Measurements from ENCODE around the gene SGCD. TPM values are rescaled to one million over a fixed set of nuclear protein-coding genes. Genes with fewer than 3 reads are reported as not detected.

Gene SGCD
- total RNA-seq, 1 experiment from 2014 or later = not detected

GRCh38 chr5:156778139-156778706 is 451.3 kb downstream of the SGCD start:
- ATAC-seq = no peak
- intact Hi-C loops (cut with micrococcal nuclease; ENCODE audit: unreplicated experiment) = no loop called here
- no peak for DNase-seq (ENCODE audit: low read depth, low spot score)
- TF ChIP-seq TCF7L2 (IDR thresholded peaks at IDR 0.05; ENCODE audit: low read depth, low read length) = no peak
- no peak for TF ChIP-seq POLR2AphosphoS5 (IDR thresholded peaks at IDR 0.05; ENCODE audit: low read depth, low read length)
- no peak for TF ChIP-seq CTCF (IDR thresholded peaks at IDR 0.05)
- TF ChIP-seq REST (IDR thresholded peaks at IDR 0.05; ENCODE audit: insufficient read depth in 1 of 2, low read depth in 2 of 2, low read length in 1 of 2) = no peak
- no peak for TF ChIP-seq SIN3A (IDR thresholded peaks at IDR 0.05; ENCODE audit: borderline replicate concordance, insufficient read depth, low read depth, low read length)
- BruUV-seq (replicated peaks) = no TSS peak
- in situ Hi-C loops (cut with HindIII; ENCODE audit: low pct_unique_long_range_greater_than_20kb, low sequenced_read_pairs) = no loop called here
- POLR2A ChIA-PET = no interaction called here
- Histone ChIP-seq H3K27me3 (ENCODE audit: control insufficient read depth, insufficient read depth, low read length) (no peaks in the 10 kb centered on the region), H3K9me3 (ENCODE audit: control insufficient read depth, insufficient read depth, low read depth, low read length) (no peaks in the 10 kb centered on the region), H3K4me3 (ENCODE audit: low read depth in 2 of 2, low read length in 2 of 2) (no peak overlapping the region), H3K36me3 (ENCODE audit: control insufficient read depth, insufficient read depth, low read length) (no peaks in the 10 kb centered on the region), H3K27ac (ENCODE audit: low read length) (no peak overlapping the region), H3K4me1 (ENCODE audit: control insufficient read depth, insufficient read depth, low read length) (no peaks in the 10 kb centered on the region)
- CTCF ChIA-PET = no interaction called here

- Histone ChIP-seq H3K4me1 (ENCODE audit: control insufficient read depth, insufficient read depth, low read length) (no peaks in the 10 kb centered on the region), H3K4me3 (ENCODE audit: low read depth in 2 of 2, low read length in 2 of 2) (no peak overlapping the region), H3K9me3 (ENCODE audit: control insufficient read depth, insufficient read depth, low read depth, low read length) (no peaks in the 10 kb centered on the region), H3K27me3 (ENCODE audit: control insufficient read depth, insufficient read depth, low read length) (no peaks in the 10 kb centered on the region), H3K27ac (ENCODE audit: low read length) (no peak overlapping the region), H3K36me3 (ENCODE audit: control insufficient read depth, insufficient read depth, low read length) (no peaks in the 10 kb centered on the region)
- no peak for DNase-seq (ENCODE audit: low read depth, low spot score)
- TF ChIP-seq REST (IDR thresholded peaks at IDR 0.05; ENCODE audit: insufficient read depth in 1 of 2, low read depth in 2 of 2, low read length in 1 of 2) (no peak), POLR2AphosphoS5 (IDR thresholded peaks at IDR 0.05; ENCODE audit: low read depth, low read length) (no peak), TCF7L2 (IDR thresholded peaks at IDR 0.05; ENCODE audit: low read depth, low read length) (no peak), CTCF (IDR thresholded peaks at IDR 0.05) (no peak), SIN3A (IDR thresholded peaks at IDR 0.05; ENCODE audit: borderline replicate concordance, insufficient read depth, low read depth, low read length) (no peak)
- in situ Hi-C loops (cut with HindIII; ENCODE audit: low pct_unique_long_range_greater_than_20kb, low sequenced_read_pairs) = no loop called here
- intact Hi-C loops (cut with micrococcal nuclease; ENCODE audit: unreplicated experiment) = no loop called here
- no peak for ATAC-seq
- CTCF ChIA-PET = no interaction called here
- POLR2A ChIA-PET = no interaction called here
- no TSS peak for BruUV-seq (replicated peaks)
Observed at GRCh38 chr5:156778752-156779151, 451.8 kb downstream of the SGCD start.

All from Panc1 (cell line).